Measurements from ENCODE around the gene DLD.
"Not testable (repeated sequence)": the region's sequence is repeated elsewhere in the genome, so short reads cannot be mapped to it uniquely, and the experiment has no call there.

DLD gene

DNA sequence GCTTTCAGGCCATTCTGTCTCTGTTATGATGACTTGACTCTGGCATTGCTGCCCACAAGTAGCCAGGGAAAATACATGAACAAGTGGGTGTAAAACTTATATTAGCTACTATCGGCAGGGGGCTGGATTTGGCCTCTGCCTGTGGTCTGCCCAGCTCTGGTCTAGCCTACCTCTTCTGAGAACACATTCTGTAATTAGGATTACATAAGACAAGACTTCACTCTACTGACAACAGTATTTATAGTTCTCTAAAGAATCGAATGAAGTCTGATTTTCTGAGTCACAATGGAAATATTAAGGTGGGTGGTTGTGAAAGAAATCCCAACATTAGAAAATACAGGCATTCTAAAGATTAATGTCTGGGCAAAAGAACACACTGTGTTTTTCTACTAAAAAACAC, 55.5 kb downstream of the DLD start:
- no peak for DNase-seq

DNA sequence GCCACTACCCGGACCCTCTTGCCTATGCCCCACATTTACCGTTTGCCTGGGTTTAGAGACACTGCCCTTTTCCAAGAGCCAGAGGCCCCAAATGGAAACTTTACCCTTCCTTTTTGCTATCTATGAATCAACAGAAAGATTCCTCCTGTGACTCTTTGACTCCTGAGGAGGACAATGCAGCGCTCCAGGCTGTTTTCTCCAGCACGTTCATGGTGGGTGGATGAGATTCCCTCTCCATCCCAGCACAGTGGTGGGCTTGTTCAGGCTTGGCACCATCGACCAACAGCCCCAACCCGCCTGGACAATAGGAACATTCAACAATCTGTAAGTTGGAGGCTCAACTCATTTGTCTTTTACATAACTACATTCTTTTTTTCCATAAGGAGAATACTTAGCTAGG, 55.9 kb downstream of the DLD start:
- DNase-seq = no peak

DNA sequence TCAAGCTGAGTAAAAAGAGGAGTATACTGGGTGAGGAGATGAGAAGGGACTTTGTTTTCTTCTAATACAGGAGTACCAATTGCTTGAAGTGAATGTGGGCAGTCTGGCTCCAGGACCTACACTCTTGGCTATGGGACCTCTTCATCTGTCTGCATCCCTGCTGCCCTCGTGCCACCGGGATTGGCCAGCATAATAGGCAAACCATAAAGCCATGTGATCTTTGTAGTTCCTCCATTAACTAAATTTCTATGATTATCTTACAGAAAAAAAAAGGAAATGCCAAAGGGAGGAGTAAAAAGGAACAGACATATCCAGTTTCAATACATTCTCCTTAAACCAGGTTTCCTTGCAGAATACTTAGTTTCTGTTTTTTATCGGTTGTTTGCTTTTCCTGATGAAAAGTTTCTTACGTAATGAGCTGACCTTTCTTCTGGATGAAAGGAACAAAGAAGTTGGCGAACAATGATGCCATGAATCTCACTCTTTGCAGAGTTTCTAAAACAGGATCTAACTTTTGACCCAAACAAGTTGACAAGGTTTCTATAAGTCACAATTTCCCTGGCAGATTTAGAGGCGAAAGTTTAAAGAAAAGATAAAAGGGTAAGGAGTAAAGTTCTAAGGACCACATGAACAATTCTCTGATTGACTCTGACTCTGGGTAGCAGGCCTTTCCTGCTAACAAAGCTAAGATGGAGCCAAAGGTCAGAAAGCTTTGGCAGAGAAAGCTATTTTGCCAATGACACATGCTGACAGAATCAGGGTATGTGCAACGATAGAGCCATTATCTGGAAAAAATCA, 57.9 kb downstream of the DLD start:
- DNase-seq = peak; percentile 21

DNA sequence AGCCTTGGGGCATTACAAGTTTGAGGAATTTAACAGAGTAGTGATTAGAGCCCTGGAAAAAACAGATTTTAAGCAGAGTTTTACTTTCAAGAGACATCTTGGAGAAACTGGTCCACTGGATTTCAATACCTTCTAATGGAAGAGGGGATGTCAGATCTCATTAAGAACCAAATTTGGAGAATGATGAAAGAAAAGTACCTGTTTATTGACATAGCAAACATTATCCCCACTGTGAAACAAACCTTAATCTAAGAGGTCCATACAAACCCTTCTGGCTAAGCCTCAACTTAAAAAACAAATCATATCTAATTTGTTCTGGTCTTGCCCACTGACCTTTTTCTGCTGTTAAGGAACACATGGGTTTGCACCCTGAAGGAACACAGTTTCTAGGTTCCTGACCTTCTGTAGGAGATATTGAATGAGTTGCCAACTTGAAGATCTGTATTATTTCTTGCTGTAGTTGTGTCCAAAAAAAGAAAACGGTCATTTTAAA, 58.5 kb downstream of the DLD start:
- no peak for DNase-seq

DNA sequence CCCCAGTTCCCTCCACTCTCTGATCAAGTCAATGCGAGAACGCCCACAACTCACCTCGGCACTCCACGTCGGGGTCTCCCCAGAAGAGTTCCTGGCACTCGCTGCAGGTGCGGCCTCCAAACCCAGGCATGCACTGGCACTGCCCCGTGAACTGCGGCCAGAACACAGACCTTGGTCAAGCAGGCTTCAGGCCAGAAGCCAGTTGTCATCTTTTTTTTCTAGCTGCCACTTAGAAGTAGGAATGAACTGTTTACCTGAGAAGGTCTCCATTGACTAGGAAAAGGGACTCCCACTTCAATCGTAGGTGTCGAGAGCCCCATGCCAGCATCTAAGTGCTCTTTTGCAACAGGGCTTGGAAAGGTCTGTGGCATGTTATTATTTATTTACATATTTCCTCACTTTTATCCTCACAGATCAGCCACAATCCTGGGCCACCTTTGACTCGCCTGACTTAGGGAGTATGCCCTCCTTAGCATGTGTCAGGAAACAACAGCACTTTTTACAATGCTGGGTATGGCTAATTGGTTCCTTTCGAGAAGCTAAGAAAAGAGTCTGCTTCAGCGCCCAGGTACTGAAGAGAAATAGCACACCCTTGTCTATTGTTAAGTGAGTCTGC, 60.3 kb downstream of the DLD start:
- DNase-seq = no peak

DNA sequence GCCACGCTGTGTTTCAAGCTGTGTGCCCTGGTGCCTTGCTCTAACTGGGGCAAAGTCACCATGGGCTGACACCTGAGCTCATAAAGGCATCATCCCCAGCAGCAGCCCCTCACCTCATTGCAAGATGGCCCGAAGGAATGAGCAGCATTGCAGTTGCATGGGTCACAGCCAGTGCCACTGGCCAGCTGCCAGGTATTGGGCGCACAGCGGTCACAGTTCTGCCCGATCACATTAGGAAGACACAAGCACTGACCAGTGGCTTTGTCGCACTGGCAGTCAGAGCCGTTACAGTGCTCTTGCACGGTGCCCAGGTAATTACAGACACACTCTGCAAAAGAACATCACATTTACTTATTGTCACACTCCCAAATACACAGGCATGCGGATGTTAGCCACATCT, 60.9 kb downstream of the DLD start:
- no peak for DNase-seq

DNA sequence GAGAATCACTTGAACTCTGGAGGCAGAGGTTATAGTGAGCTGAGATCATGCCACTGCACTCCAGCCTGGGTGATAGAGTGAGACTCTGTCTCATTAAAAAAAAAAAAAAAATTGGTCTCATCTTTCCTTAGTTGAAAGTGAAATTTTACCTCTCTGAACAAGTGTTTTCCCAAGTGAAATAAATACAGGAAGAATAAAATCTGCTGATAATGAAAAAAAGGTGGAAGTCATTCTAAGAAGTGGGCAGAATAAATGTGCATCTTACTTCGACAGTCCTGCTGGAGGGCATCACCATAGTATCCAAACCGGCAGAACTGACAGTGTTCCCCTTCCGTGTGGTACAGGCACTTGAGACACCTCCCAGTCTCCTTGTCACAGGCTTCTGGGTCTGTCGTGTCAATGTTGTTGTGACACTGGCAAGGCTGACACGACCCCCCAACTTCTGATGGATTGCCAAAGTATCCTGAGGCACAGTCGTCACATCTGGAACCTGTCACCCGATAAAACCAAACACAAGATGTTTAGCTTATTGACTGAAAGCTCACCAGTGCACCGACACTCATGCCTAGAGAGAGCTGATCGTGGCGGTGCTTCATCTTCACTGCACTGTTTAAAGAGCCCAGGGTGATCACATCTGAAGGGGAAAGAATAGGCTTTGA, 62.4 kb downstream of the DLD start:
- DNase-seq = no peak

DNA sequence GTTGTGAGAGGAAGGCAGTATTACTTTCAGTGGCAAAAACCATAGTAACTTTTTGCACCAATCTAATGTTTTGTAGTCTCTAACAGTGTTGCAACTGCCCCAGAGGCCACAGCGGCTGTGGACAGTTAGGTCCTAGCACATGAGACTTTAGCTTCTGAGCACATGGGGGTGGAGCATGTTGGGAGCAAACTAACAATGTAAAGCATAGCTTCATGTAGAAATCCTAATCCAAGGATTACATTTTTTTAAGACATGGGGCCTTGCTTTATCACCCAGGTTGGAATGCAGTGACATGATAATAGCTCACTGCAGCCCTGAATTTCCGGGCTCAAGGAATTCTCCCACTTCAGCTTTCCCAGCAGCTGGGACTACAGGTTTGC, 62.9 kb downstream of the DLD start:
- no peak for DNase-seq

DNA sequence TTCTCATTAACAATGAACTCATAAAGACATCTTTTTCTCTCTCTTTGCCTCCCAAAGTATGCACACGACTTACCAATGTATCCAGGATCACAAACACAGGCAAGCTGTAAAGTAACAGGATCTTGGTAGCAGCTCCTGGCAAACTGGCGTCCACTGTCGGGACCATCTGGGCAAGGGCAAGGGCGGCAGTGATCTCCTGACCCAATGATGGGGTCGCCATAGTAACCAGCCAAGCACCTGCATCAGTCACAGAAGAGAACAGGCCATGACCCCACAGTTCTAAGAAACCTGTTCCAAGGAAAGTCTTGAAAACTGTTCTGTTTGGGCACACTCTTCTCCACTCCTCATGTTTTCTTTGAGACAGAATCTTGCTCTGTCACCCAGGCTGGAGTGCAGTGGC, 64.4 kb downstream of the DLD start:
- no peak for DNase-seq

DNA sequence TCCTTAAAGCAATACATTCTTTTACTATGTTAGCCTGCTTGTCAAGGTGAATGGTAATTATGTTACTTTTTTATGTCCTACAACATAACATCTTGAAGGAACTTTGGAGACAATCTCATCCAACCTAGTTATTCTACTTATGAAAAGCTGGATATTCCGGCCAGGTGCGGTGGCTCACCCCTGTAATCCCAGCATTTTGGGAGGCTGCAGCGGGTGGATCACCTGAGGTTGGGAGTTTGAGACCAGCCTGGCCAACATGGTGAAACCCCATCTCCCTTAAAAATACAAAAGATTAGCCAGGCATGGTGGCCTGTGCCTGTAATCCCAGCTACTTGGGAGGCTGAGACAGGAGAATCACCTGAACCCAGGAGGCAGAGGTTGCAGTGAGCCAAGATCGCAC, 66.0 kb downstream of the DLD start:
- DNase-seq = not testable (repeated sequence)

DNA sequence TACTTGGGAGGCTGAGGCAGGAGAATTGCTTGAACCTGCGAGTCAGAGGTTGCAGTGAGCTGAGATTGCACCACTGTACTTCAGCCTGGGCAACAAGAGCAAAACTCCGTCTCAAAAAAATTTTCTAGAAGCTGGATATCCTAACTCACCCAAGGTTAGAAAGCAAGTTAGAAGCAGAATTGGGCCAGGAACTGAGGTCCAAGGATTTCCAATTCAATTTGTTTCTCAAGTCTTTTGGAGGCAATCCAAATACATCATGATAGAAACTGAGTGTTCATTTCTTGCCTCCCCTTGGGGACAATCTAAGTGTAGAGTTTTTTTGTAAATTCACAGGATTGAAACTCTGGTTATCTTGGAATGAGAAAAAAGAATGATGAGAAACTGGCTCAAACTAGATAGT, 66.5 kb downstream of the DLD start:
- DNase-seq = no peak

DNA sequence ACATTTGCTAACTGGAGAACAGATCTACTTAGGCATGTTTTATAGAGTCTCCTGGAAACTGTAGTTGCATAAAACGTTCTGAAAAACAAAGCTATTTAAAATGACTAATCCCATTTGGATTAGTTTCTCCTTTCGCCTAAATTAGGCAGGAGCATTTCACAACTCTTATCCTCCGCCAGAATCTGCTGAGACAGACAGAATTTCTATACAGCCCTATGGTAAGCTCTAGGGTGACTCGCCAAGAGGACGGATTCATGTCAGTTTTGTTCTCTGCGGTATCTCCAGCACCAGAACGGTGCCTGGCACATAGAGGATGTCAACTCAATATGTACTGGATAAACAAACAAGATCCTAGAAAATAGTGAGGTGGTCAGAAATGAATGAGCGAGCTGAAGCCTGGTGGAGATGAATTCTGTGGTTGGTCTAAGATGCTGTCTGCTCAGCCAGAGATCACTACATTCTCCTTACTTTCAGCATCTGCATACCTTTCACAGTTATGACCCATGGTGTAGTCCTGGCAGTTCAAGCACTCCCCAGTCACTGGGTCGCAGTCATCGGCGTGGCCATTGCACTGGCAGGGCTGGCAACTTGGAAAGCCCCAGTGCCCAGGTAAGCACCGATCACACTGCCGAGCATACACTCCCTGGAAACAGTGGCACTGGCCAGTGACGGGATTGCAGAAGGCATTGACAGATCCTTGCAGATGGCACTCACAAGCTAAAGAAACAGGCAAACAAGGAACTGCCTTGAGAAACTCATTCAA, 68.0 kb downstream of the DLD start:
- DNase-seq = peak; percentile 61

DNA sequence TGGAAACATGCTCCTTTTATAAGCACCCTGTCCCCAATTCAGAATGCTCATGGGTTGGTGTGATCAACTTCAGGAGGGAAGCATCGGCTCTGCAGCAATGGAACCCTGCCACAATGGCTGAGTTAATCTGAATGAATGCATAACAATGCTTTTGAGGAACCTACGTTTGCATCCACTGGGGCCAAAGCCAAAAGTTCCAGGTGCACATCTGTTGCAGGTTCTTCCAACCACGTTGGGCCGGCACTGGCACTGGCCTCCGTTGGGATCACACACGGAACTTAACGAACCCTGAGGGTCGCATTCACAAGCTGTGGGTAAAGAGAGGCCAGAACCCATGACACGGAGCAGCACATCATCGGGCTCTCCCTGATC, 68.5 kb downstream of the DLD start:
- no peak for DNase-seq

DNA sequence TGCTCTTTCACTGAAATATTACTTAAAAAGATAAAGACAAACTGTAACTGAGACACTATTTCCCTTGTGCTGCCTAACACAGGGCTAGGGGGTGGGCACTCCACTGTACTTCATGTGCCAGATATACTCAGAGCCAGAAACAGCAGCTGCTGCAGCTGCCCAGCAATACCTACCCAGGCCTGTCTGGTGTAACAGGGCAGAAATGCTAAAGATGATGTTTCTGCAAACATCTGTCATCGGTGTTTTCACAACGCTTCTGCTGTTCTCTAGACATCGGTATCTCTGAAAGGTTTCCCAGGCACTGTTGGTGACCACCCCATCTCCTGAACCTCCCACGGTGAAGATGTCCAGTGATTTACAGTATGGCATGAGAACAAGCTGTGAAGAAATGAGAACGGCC, 69.3 kb downstream of the DLD start:
- no peak for DNase-seq

DNA sequence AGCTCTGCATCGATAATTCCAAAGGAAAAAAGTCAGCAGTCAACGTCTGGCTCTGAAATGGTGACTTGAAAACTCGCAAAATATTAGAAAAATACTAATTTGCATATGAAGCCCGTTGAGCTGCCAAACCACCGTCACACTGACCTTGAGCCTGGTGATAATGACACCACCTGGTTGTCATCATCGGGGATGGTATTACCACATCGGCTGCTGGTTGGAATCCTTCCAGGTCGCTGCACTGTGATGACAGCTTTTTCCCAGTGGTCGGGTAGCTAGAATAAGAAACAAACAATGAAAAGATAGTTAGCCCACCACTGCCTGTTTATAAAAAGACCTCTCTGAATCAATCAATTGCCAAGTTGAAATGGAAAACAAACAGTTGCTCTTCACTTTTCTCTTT, 70.4 kb downstream of the DLD start:
- no peak for DNase-seq

DNA sequence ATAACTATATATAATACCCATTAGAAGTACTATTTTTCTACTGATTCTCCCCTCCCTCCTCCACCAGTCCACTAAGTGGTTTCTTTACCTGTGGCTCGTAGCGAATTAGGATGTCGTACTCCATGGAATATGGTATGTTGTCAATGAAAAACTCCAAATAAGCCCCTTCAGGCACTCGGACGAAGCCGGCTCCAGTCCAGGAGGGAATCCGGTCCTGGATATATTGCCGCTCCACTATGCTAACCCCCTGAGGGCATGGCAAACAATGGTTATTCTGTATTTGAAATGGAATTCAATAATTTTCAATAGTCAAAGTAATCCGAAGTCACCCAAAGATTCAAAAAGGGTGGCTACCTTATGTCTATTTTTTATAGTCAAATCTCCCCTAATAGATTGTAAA, 71.8 kb downstream of the DLD start:
- DNase-seq = no peak

DNA sequence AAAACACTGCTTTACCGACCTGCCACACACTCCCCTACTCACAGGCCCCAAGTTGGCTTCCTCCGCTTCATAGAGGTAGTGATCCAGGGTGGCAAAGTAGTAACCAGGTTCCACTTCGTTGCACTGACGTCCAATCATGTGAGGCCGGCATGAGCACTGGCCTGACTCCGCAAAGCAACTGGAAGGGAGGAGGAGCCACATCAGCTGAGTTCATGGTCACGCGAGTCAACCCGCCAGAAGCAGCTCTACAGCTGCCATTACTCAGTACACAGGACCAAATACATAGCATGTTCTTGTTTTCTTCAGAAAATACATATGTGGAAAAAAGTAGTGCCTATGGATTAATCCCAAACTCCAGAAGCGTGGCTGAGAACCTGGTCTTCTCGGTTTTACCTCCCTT, 73.5 kb downstream of the DLD start:
- no peak for DNase-seq

DNA sequence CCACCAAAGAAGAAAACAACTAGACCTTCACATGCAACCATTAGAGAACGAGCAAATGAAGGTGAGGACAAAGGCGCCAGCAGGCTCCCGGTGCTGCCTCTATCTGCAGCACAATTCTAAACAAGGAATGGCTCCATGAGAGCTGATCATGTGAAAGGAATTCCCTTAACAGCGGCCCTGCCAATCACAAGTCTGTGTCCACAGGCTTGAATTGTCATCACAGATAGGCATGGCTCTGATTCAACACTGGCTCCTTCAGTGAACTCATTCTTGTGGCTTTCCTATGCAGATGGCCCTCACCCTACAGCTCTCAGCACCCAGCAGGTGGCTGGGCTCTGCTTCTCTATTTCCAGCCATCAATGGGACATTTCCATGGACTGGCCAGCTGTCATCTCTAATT, 75.7 kb downstream of the DLD start:
- DNase-seq = no peak

DNA sequence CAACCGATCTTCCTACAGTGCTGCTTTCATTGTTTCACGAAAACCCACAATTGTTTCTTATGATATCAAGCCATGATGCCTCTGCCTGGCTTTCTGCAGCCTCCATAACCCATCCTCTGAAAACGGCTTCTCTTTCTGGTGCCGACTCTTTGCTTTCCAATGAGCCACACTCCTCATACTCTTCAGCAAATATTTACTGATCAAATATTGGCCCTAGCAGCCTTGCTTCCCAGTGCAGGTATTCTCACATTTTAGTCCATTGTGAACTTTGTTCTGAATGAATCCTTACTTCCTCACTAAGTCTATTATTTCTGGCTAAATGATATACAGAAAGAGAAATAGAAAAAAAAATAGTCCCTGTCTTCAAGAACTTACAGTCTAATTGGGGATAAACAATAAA, 76.4 kb downstream of the DLD start:
- DNase-seq = no peak

DNA sequence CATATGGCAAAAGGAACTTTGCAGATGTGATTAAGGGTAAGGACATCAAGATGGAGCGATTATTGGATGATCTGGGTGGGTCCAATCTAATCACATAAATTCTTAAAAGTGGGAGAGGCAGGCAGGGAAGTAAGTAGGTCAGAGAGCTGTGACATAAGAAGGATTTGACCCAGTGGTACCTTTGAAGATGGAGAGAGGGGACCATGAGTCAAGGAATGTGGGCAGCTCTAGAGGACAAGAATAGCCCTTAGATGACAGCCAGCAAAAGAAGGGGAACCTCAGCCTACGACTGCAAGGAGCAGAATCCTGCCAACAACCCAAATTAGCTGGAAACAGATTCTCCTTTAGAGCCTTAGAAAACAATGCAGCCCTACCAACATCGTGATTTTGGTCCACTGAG, 77.5 kb downstream of the DLD start:
- DNase-seq = no peak

DNA sequence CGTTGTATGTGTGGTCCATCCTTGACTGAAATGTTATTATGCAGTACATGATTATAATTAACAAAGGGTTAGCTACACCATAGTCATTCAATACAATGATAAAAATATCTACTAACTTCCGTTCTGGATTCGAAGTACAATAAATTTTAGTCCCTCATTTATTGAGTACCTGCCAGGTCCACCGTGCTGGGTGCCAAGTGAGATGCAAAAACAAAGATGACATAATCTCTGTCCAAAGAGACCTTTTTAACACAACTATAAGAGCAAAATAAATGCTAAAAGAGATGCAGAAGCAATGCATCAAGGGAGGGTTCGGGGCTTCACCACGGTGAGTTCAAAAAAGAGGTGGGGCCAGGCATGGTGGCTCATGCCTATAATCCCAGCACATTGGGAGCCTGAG, 78.9 kb downstream of the DLD start:
- DNase-seq = no peak

Measured in suppressor macrophage treated with lipopolysaccharide for 4 hours (primary cell).